ENCODE data around the gene DHRS12.

The DHRS12 gene

GRCh38 chr13:51803422-51804294 lies at the start of gene DHRS12:
TSS of gene DHRS12 (minus strand) at chr13:51804163. CDS start at chr13:51799659, 4,504 bp downstream.
- peak; percentile 74 for DNase-seq (ENCODE audit: low read depth)

- peak; percentile 30 for DNase-seq (ENCODE audit: low read depth)
Measured at GRCh38 chr13:51849145-51850101, 45.5 kb upstream of the DHRS12 start.

- no peak for DNase-seq (ENCODE audit: low read depth)
Measured at GRCh38 chr13:51848674-51849073, 44.7 kb upstream of the DHRS12 start.

GRCh38 chr13:51846756-51847155 lies 42.8 kb upstream of the DHRS12 start:
- no peak for DNase-seq (ENCODE audit: low read depth)

GRCh38 chr13:51845574-51846318 lies 41.8 kb upstream of the DHRS12 start:
- no peak for DNase-seq (ENCODE audit: low read depth)

- DNase-seq (ENCODE audit: low read depth) = peak; percentile 38
Measured at GRCh38 chr13:51844862-51845573, 41.1 kb upstream of the DHRS12 start, which contains the start of gene TMEM272. TSS of gene TMEM272 (minus strand) at chr13:51845177. CDS start at chr13:51838530, 6,647 bp downstream.

GRCh38 chr13:51843529-51843928 lies 39.6 kb upstream of the DHRS12 start:
- DNase-seq (ENCODE audit: low read depth) = no peak

- no peak for DNase-seq (ENCODE audit: low read depth)
Measured at GRCh38 chr13:51841732-51842131, 37.8 kb upstream of the DHRS12 start.

GRCh38 chr13:51840917-51841316 lies 37.0 kb upstream of the DHRS12 start:
- no peak for DNase-seq (ENCODE audit: low read depth)

- no peak for DNase-seq (ENCODE audit: low read depth)
Measured at GRCh38 chr13:51839711-51840540, 36.0 kb upstream of the DHRS12 start.

GRCh38 chr13:51838240-51838846 lies 34.4 kb upstream of the DHRS12 start:
- no peak for DNase-seq (ENCODE audit: low read depth)

- DNase-seq (ENCODE audit: low read depth) = no peak
Measured at GRCh38 chr13:51837016-51837415, 33.1 kb upstream of the DHRS12 start.

GRCh38 chr13:51834581-51835171 lies 30.7 kb upstream of the DHRS12 start:
- DNase-seq (ENCODE audit: low read depth) = no peak

- DNase-seq (ENCODE audit: low read depth) = no peak
Measured at GRCh38 chr13:51833980-51834379, 30.0 kb upstream of the DHRS12 start.

GRCh38 chr13:51832471-51833152 lies 28.6 kb upstream of the DHRS12 start:
- no peak for DNase-seq (ENCODE audit: low read depth)

- DNase-seq (ENCODE audit: low read depth) = no peak
Measured at GRCh38 chr13:51831519-51831918, 27.6 kb upstream of the DHRS12 start.

GRCh38 chr13:51829568-51829899 lies 25.6 kb upstream of the DHRS12 start:
- no peak for DNase-seq (ENCODE audit: low read depth)

GRCh38 chr13:51828730-51829567 lies 25.0 kb upstream of the DHRS12 start:
- no peak for DNase-seq (ENCODE audit: low read depth)

Data from stimulated activated CD8-positive, alpha-beta memory T cell treated with anti-CD3 and anti-CD28 coated beads, Interleukin-4, amount 100 ng/mL, for 24 hours (primary cell).